ENCODE measurements around the gene TBX1.

TBX1 gene

DNA sequence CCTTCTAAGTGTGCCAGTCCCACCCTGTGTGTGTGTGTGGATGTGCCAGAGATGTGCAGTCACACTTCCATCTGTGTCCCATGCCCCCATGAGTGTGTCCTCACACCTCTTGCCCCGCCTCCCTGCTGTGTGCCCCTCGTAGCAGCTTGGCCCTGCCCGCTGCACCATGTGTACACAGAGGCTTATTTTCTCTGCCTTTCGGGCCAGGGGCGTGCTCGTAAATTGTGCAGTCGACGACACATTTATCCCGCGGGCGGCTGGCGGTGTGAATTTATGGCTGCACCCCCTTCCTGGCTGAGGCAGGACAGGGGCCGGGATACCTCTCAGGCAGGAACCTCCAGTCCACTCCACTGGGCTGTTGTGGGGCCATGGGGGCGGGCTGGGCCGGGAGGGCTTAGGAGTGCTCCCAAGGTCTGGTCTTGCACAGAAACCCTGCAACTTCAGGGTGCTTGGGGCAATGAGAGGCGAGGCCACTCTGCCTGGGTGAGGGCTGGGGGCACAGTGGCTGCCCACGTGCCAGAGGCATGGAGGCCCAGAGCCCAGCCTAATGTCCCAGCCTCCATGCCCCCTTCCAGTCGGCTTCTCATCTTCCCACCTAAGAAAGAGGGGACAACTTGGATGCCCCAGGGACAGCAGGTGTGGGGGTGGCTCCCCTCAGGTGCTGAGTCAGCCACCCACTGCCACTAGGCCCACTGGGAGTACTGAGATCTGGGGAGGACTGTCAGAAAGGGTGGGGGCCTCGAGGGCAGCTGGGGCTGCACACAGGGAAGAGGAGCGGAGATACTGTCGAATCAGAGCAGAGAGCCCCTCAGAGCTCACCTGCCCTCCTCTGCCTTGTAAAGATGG is 24.7 kb upstream of the TBX1 start:
- no peak overlapping the region for H2AFZ ChIP-seq (ENCODE audit: insufficient read depth, low read length, poor library complexity)
- no peak overlapping the region for H3K4me3 ChIP-seq (ENCODE audit: low read depth, low read length)
- no peak overlapping the region for H3K4ac ChIP-seq (ENCODE audit: low read depth, low read length)
- H2BK12ac ChIP-seq (ENCODE audit: low read length): no peak overlapping the region
- H3K9me3 ChIP-seq (ENCODE audit: insufficient read depth, low read depth, low read length): peaks cover 4% of the 10 kb centered on the region
- no peak overlapping the region for H4K8ac ChIP-seq (ENCODE audit: low read depth, low read length)
- DNase-seq: no peak
- WGBS (ENCODE audit: extremely low coverage, insufficient coverage, insufficient read length): no CpG with 5 or more reads among the region's 21 CpGs
- H3K27me3 ChIP-seq (ENCODE audit: insufficient read depth, low read length): no peaks in the 10 kb centered on the region
- H3K36me3 ChIP-seq (ENCODE audit: control insufficient read depth in 1 of 2, insufficient read depth in 2 of 2, low read length in 2 of 2): no peaks in the 10 kb centered on the region
- H4K91ac ChIP-seq (ENCODE audit: low read depth, low read length): no peak overlapping the region
- H2BK5ac ChIP-seq (ENCODE audit: low read depth, low read length, poor library complexity): no peak overlapping the region
- no peak overlapping the region for H3K9ac ChIP-seq (ENCODE audit: low read length)
- no peak overlapping the region for H2AK5ac ChIP-seq (ENCODE audit: low read length)
- peaks cover 2 to 3% of the 10 kb centered on the region in 2 experiments for H3K4me1 ChIP-seq (ENCODE audit: control insufficient read depth in 1 of 2, insufficient read depth in 2 of 2, low read length in 2 of 2)
- H3K18ac ChIP-seq (ENCODE audit: low read length): no peak overlapping the region
- no peak overlapping the region for H3K14ac ChIP-seq (ENCODE audit: low read length)
- no peak overlapping the region for H3K4me2 ChIP-seq (ENCODE audit: low read length)
- no peaks in the 10 kb centered on the region for H3K79me2 ChIP-seq (ENCODE audit: control insufficient read depth, insufficient read depth, low read length, poor library complexity)
- no peaks in the 10 kb centered on the region for H3K79me1 ChIP-seq (ENCODE audit: low read length)
- no peak overlapping the region for H3K23ac ChIP-seq (ENCODE audit: low read length)
- H3K27ac ChIP-seq (ENCODE audit: low read depth, low read length): no peak overlapping the region
- H2BK120ac ChIP-seq (ENCODE audit: insufficient read depth, low read length, poor library complexity): no peak overlapping the region
- no peak overlapping the region for H4K12ac ChIP-seq (ENCODE audit: low read depth, low read length)

- Histone ChIP-seq H3K27me3 (ENCODE audit: insufficient read depth, low read length) (no peaks in the 10 kb centered on the region), H4K12ac (ENCODE audit: low read depth, low read length) (no peak overlapping the region), H3K79me1 (ENCODE audit: low read length) (no peaks in the 10 kb centered on the region), H3K18ac (ENCODE audit: low read length) (no peak overlapping the region), H3K9ac (ENCODE audit: low read length) (no peak overlapping the region), H3K4me2 (ENCODE audit: low read length) (no peak overlapping the region), H3K4me1 (ENCODE audit: control insufficient read depth in 1 of 2, insufficient read depth in 2 of 2, low read length in 2 of 2) (no peaks in the 10 kb centered on the region), H3K9me3 (ENCODE audit: insufficient read depth, low read depth, low read length) (peaks cover 6% of the 10 kb centered on the region), H3K23ac (ENCODE audit: low read length) (no peak overlapping the region), H3K79me2 (ENCODE audit: control insufficient read depth, insufficient read depth, low read length, poor library complexity) (no peaks in the 10 kb centered on the region), H4K91ac (ENCODE audit: low read depth, low read length) (no peak overlapping the region), H3K4ac (ENCODE audit: low read depth, low read length) (no peak overlapping the region), H3K27ac (ENCODE audit: low read depth, low read length) (no peak overlapping the region), H4K8ac (ENCODE audit: low read depth, low read length) (no peak overlapping the region), H3K14ac (ENCODE audit: low read length) (no peak overlapping the region), H3K4me3 (ENCODE audit: low read depth, low read length) (no peak overlapping the region), H2BK12ac (ENCODE audit: low read length) (no peak overlapping the region), H2BK5ac (ENCODE audit: low read depth, low read length, poor library complexity) (no peak overlapping the region), H2BK120ac (ENCODE audit: insufficient read depth, low read length, poor library complexity) (no peak overlapping the region), H3K36me3 (ENCODE audit: control insufficient read depth in 1 of 2, insufficient read depth in 2 of 2, low read length in 2 of 2) (no peaks in the 10 kb centered on the region), H2AK5ac (ENCODE audit: low read length) (no peak overlapping the region), H2AFZ (ENCODE audit: insufficient read depth, low read length, poor library complexity) (no peak overlapping the region)
- no CpG with 5 or more reads among the region's 17 CpGs for WGBS (ENCODE audit: extremely low coverage, insufficient coverage, insufficient read length)
- DNase-seq: no peak
Observed at GRCh38 chr22:19737846-19738663, 22.5 kb upstream of the TBX1 start.

DNA sequence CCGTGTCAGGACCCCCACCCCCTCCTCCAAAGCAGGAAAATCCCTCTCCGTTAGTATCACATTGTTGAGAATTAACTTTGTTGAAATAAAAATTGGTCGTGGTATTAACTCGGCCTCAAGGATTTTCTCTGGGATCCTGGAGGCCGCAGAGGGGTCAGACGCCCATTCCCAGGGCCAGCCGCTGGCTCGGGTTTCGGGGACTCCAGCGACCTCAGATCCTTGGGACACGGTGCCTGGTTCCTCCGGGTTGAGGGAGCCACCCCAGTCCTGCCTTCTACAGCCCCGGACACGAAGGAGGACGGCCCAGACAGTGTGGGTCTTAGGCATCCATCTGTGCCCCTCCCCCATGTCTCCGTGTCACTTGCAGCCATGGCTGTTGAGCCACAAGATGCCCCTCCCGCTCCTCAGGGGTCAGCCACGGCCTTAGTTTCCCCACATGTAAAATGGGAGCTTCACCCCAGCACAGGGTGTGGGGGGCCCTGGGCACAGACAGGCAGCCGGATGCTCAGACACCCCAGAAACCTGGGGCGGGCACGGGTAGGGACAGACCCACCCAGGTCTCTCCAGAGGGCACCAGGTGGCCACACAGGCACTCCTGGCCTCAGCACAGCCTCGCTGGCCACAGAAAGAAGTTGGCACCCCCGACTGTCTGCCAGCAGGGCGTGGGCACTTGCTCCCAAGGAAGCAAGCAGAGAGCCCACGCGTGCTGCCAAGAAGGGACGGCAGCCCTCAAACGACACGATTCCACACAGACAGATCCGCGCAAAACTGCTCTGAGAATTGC is 21.7 kb upstream of the TBX1 start:
- Histone ChIP-seq H3K23ac (ENCODE audit: low read length) (no peak overlapping the region), H3K4me1 (ENCODE audit: control insufficient read depth in 1 of 2, insufficient read depth in 2 of 2, low read length in 2 of 2) (no peaks in the 10 kb centered on the region), H3K4me2 (ENCODE audit: low read length) (no peak overlapping the region), H3K9ac (ENCODE audit: low read length) (no peak overlapping the region), H3K79me2 (ENCODE audit: control insufficient read depth, insufficient read depth, low read length, poor library complexity) (no peaks in the 10 kb centered on the region), H2BK12ac (ENCODE audit: low read length) (no peak overlapping the region), H3K79me1 (ENCODE audit: low read length) (no peaks in the 10 kb centered on the region), H3K27ac (ENCODE audit: low read depth, low read length) (no peak overlapping the region), H3K4ac (ENCODE audit: low read depth, low read length) (no peak overlapping the region), H3K9me3 (ENCODE audit: insufficient read depth, low read depth, low read length) (peaks cover 6% of the 10 kb centered on the region), H3K36me3 (ENCODE audit: control insufficient read depth in 1 of 2, insufficient read depth in 2 of 2, low read length in 2 of 2) (no peaks in the 10 kb centered on the region), H2BK120ac (ENCODE audit: insufficient read depth, low read length, poor library complexity) (no peak overlapping the region), H4K12ac (ENCODE audit: low read depth, low read length) (no peak overlapping the region), H3K18ac (ENCODE audit: low read length) (no peak overlapping the region), H3K27me3 (ENCODE audit: insufficient read depth, low read length) (no peaks in the 10 kb centered on the region), H4K91ac (ENCODE audit: low read depth, low read length) (no peak overlapping the region), H3K4me3 (ENCODE audit: low read depth, low read length) (peak overlapping the region; percentile 18), H3K14ac (ENCODE audit: low read length) (no peak overlapping the region), H2BK5ac (ENCODE audit: low read depth, low read length, poor library complexity) (no peak overlapping the region), H2AK5ac (ENCODE audit: low read length) (no peak overlapping the region), H4K8ac (ENCODE audit: low read depth, low read length) (no peak overlapping the region), H2AFZ (ENCODE audit: insufficient read depth, low read length, poor library complexity) (no peak overlapping the region)
- no peak for DNase-seq
- WGBS (ENCODE audit: extremely low coverage, insufficient coverage, insufficient read length): no CpG with 5 or more reads among the region's 31 CpGs

GRCh38 chr22:19739448-19739895 is 21.1 kb upstream of the TBX1 start:
- no peaks in the 10 kb centered on the region for H3K36me3 ChIP-seq (ENCODE audit: control insufficient read depth in 1 of 2, insufficient read depth in 2 of 2, low read length in 2 of 2)
- no peak overlapping the region for H3K27ac ChIP-seq (ENCODE audit: low read depth, low read length)
- H3K4me1 ChIP-seq (ENCODE audit: control insufficient read depth in 1 of 2, insufficient read depth in 2 of 2, low read length in 2 of 2): no peaks in the 10 kb centered on the region
- no peak overlapping the region for H4K91ac ChIP-seq (ENCODE audit: low read depth, low read length)
- H3K27me3 ChIP-seq (ENCODE audit: insufficient read depth, low read length): no peaks in the 10 kb centered on the region
- peaks cover 4% of the 10 kb centered on the region for H3K9me3 ChIP-seq (ENCODE audit: insufficient read depth, low read depth, low read length)
- no peaks in the 10 kb centered on the region for H3K79me2 ChIP-seq (ENCODE audit: control insufficient read depth, insufficient read depth, low read length, poor library complexity)
- DNase-seq: no peak
- H2BK120ac ChIP-seq (ENCODE audit: insufficient read depth, low read length, poor library complexity): no peak overlapping the region
- H2BK5ac ChIP-seq (ENCODE audit: low read depth, low read length, poor library complexity): no peak overlapping the region
- H2AFZ ChIP-seq (ENCODE audit: insufficient read depth, low read length, poor library complexity): no peak overlapping the region
- H3K18ac ChIP-seq (ENCODE audit: low read length): no peak overlapping the region
- H3K9ac ChIP-seq (ENCODE audit: low read length): no peak overlapping the region
- no peak overlapping the region for H2BK12ac ChIP-seq (ENCODE audit: low read length)
- no peak overlapping the region for H3K4me3 ChIP-seq (ENCODE audit: low read depth, low read length)
- H2AK5ac ChIP-seq (ENCODE audit: low read length): no peak overlapping the region
- H3K14ac ChIP-seq (ENCODE audit: low read length): no peak overlapping the region
- H4K8ac ChIP-seq (ENCODE audit: low read depth, low read length): no peak overlapping the region
- H3K4ac ChIP-seq (ENCODE audit: low read depth, low read length): no peak overlapping the region
- no peak overlapping the region for H3K4me2 ChIP-seq (ENCODE audit: low read length)
- WGBS (ENCODE audit: extremely low coverage, insufficient coverage, insufficient read length): no CpG with 5 or more reads among the region's 16 CpGs
- H3K23ac ChIP-seq (ENCODE audit: low read length): no peak overlapping the region
- no peaks in the 10 kb centered on the region for H3K79me1 ChIP-seq (ENCODE audit: low read length)
- H4K12ac ChIP-seq (ENCODE audit: low read depth, low read length): no peak overlapping the region
